ENCODE measurements around the gene TM6SF1. TPM values are rescaled to one million over a fixed set of nuclear protein-coding genes. Genes with fewer than 3 reads are reported as not detected.

TM6SF1 gene
- total and polyA plus RNA-seq, 10 donors = 4.5 to 15.0 (median 9.6) TPM

DNA sequence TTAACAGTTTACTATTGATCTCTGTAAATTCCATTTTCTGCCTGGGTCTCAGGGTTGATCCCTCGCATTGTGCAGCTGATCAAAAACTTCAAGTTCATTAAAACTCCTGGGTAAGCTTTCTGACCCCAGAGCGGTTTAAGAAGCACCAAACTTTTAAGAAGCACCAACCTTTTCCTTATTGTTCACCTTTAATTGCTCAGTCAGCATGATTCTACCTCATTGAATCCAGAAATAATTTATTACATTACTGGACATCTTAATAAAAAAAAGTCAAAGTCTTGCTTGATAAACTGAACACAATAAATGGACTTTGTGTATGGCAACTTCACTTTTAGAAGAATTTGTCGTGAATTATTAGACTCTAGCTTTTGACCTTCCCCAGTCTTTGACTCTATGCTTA lies 53.3 kb downstream of the TM6SF1 start:
- intact Hi-C loops (cut with DNase I; ENCODE audit: low total_unique reads) = no loop called here
- WGBS, 5 donors = 93 to 97% (median 94%) methylated on average over 3 of the region's 3 CpGs

DNA sequence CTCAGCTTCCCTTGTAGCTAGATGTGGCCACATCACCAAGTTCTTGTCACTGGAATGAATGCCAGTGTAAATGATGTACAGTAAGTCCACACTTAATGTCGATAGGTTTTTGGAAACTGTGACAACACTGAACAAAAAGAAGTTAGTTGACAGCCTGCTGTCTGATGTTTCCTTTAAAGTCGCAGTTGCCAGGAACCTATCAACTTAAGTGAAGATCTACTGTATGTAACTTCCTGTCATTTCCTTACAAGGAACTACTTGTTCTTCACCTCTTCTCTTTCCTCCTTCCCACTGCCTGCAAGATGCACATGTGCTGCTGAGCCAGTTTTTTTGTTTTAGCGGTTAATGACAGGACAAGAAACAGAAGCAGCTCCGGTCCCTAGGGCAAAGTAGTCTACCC lies 55.6 kb downstream of the TM6SF1 start:
- intact Hi-C loops (cut with DNase I; ENCODE audit: low total_unique reads) = no loop called here
- no peaks in the 10 kb centered on the region for H3K36me3 ChIP-seq
- H3K27me3 ChIP-seq (replicated peaks in 1 of 7) = no peaks in the 10 kb centered on the region
- TF ChIP-seq, protein P1, sequence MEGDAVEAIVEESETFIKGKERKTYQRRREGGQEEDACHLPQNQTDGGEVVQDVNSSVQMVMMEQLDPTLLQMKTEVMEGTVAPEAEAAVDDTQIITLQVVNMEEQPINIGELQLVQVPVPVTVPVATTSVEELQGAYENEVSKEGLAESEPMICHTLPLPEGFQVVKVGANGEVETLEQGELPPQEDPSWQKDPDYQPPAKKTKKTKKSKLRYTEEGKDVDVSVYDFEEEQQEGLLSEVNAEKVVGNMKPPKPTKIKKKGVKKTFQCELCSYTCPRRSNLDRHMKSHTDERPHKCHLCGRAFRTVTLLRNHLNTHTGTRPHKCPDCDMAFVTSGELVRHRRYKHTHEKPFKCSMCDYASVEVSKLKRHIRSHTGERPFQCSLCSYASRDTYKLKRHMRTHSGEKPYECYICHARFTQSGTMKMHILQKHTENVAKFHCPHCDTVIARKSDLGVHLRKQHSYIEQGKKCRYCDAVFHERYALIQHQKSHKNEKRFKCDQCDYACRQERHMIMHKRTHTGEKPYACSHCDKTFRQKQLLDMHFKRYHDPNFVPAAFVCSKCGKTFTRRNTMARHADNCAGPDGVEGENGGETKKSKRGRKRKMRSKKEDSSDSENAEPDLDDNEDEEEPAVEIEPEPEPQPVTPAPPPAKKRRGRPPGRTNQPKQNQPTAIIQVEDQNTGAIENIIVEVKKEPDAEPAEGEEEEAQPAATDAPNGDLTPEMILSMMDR (IDR thresholded peaks at IDR 0.05 in 8 of 11, conservative IDR thresholded peaks at IDR 0.05 in 3 of 11) = no peak
- TF ChIP-seq POLR2AphosphoS5 (IDR thresholded peaks at IDR 0.05) (no peak), POLR2A (IDR thresholded peaks at IDR 0.05) (no peak)
- peaks cover 0 to 31% (median 23%) of the 10 kb centered on the region in 8 donors for H3K9me3 ChIP-seq
- no peak overlapping the region for H3K4me3 ChIP-seq
- H3K4me1 ChIP-seq = peaks cover 0 to 14% (median 0%) of the 10 kb centered on the region in 6 donors
- peak overlapping the region in 2 of 8 donors; percentile 27 to 34 for H3K27ac ChIP-seq
- no peak for DNase-seq
- WGBS, 5 donors = 60 to 67% (median 65%) methylated on average over 4 of the region's 4 CpGs

More for the DNA sequence above, 53.3 kb downstream of the TM6SF1 start:
- peaks cover 0 to 14% (median 0%) of the 10 kb centered on the region in 6 donors for H3K4me1 ChIP-seq
- H3K4me3 ChIP-seq = no peak overlapping the region
- TF ChIP-seq POLR2AphosphoS5 (IDR thresholded peaks at IDR 0.05) = no peak
- TF ChIP-seq, protein P1 (IDR thresholded peaks at IDR 0.05 in 8 of 11, conservative IDR thresholded peaks at IDR 0.05 in 3 of 11) = no peak
- no peak for TF ChIP-seq POLR2A (IDR thresholded peaks at IDR 0.05)
- DNase-seq = no peak
- peaks cover 0 to 18% (median 2%) of the 10 kb centered on the region in 6 donors for H3K36me3 ChIP-seq
- H3K9me3 ChIP-seq = peaks cover 0 to 9% (median 5%) of the 10 kb centered on the region in 8 donors
- no peak overlapping the region for H3K27ac ChIP-seq
- H3K27me3 ChIP-seq (replicated peaks in 1 of 7) = no peaks in the 10 kb centered on the region

DNA sequence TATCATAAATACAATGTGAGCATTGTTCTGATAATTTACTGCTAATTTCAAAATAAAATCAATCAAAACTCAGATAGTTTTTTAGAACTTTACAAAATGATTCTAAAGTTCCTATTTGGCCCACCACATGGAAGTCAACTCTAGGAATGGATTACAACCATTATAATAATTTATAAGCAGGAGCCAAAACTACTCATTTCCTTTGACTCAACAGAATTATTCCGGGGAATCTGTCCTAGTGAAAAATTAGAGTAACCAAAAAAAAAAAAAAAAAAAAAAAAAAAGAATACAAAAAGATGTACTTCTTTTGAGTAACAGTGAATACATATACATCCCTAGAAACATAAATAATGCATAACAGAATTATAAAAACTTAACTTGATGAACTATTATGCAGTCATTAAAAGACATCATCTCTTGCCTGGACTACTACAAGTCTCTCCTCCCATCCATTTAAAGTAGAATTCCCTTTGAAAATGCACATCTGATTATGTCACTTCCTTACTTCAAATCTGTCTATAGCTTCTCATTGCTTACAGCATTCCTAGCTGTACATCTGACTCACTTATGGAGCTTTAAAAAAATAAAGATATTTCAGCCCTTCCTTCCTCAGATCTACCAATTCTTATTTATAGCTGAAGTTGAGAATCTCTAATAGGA lies 56.8 kb downstream of the TM6SF1 start:
- WGBS, 5 donors = 83 to 95% (median 87%) methylated on average over 1 of the region's 1 CpG
- H3K4me1 ChIP-seq = peaks cover 0 to 14% (median 0%) of the 10 kb centered on the region in 6 donors
- H3K36me3 ChIP-seq = no peaks in the 10 kb centered on the region
- peaks cover 0 to 31% (median 23%) of the 10 kb centered on the region in 8 donors for H3K9me3 ChIP-seq
- intact Hi-C loops (cut with DNase I; ENCODE audit: low total_unique reads) = no loop called here
- H3K4me3 ChIP-seq = no peak overlapping the region
- DNase-seq = no peak
- TF ChIP-seq, protein P1 (IDR thresholded peaks at IDR 0.05 in 8 of 11, conservative IDR thresholded peaks at IDR 0.05 in 3 of 11) = no peak
- TF ChIP-seq POLR2AphosphoS5 (IDR thresholded peaks at IDR 0.05) (no peak), POLR2A (IDR thresholded peaks at IDR 0.05) (no peak)
- H3K27ac ChIP-seq = no peak overlapping the region
- H3K27me3 ChIP-seq (replicated peaks in 1 of 7) = no peaks in the 10 kb centered on the region

DNA sequence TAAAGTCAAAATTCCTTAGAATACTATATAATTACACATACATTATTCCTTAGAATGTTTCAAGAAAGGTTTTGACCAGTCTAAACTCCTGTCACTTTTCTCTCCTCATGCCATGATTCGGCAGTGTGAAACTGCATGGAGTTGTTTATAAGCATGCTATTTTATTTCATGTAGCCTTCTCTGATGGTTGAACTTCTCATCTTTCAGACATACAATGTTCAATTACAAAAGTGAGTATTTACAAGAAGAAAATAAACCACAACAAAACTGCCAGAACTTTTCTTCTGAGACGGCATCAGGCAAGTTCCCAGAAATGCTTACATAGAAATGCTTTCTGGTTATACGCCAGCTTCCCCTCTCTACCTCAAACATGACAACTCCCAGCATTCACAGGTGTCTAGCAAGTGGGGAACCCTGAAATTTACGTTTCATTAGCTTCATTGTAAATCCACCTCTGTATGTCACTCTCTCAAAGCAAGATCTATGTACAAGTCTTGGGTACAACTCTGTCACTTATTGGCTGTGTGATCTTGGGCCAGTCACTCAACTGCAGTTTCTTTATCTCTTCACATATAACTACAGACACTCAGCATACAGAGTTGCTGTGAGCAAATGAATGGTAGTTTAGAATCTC lies 57.4 kb downstream of the TM6SF1 start:
- intact Hi-C loops (cut with DNase I; ENCODE audit: low total_unique reads) = no loop called here
- Histone ChIP-seq H3K27me3 (replicated peaks in 1 of 7) (no peaks in the 10 kb centered on the region), H3K4me1 (peaks cover 0 to 14% (median 0%) of the 10 kb centered on the region in 6 donors), H3K27ac (no peak overlapping the region), H3K36me3 (no peaks in the 10 kb centered on the region), H3K4me3 (no peak overlapping the region), H3K9me3 (peaks cover 0 to 31% (median 23%) of the 10 kb centered on the region in 8 donors)
- WGBS, 5 donors = 69 to 77% (median 76%) methylated on average over 4 of the region's 4 CpGs
- DNase-seq = no peak
- no peak for TF ChIP-seq POLR2AphosphoS5 (IDR thresholded peaks at IDR 0.05)
- TF ChIP-seq, protein P1 (IDR thresholded peaks at IDR 0.05 in 8 of 11, conservative IDR thresholded peaks at IDR 0.05 in 3 of 11) = no peak
- TF ChIP-seq POLR2A (IDR thresholded peaks at IDR 0.05) = no peak

All from spleen (tissue), 11 donors.